ENCODE measurements around the gene SPPL2B.

SPPL2B gene

GRCh38 chr19:2302319-2303210 lies 25.9 kb upstream of the SPPL2B start:
- DNase-seq: no peak

DNA sequence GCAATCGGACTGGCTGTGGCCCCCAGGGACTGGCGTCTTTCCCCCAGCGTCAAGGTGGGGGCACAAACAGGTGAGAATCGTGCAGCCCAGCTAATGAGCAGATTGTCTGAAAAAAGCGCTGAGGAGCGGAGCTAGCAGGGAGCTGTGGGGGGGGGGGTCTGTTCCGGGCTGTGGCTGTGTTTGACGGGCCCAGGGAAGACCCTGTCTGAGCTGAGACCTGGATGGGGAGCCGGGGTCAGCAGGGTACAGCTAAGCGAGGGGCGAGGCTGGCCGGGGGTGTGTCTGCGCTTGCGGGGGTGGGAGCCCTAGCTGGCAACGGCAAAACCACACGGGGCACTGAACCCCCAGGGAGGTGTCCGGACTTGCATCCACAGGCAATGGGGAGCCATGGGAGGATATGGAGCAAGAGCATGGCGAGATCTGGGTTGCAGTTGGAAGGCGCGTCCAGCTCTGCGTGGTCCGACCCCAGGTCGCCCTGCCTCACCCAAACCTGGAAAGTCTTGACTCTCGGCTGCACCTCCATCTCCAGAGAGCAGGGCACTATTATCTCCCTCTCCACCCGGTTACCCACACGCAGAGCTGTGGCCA lies 25.2 kb upstream of the SPPL2B start:
- no peak for DNase-seq

DNA sequence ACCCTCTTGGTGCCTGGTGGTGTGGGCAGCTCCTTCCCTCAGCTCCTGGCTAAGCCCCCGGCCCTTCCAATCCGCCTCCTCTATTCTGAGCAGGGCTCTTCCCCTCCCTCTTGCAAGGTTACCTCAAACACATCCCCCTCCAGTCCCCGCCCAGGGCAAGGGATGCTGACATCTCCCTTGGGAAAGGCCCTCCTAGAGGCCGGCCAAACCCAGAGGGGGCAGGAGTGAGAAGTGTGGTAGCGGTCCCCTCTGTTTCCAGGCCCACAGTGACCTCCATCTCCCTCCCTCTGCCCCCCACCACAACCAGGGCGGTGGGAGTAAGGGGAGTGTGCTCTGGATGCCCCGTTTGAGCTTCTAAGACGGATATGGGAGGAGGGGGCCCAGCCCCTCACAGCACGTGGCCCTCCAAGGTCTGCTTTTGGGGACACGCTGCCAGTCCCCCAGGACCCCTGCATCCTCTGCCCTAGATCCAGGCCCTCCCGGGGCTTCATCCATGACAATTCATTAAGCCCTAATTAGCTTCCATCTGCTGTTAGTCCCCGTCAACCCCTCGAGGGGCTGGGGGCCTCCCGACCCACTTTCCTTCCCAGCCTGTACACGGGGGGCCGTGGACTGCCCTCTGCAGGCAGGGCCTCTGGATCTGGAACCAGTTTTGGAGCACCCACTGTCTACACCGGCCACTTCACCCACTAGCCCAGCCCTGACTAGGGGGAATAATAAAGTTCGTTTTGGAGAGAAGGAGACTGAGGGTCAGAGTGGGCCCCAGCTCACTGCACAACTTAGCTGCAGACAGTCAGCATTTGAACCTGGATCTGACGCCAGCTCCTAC lies 22.8 kb upstream of the SPPL2B start:
- no peak for DNase-seq

DNA sequence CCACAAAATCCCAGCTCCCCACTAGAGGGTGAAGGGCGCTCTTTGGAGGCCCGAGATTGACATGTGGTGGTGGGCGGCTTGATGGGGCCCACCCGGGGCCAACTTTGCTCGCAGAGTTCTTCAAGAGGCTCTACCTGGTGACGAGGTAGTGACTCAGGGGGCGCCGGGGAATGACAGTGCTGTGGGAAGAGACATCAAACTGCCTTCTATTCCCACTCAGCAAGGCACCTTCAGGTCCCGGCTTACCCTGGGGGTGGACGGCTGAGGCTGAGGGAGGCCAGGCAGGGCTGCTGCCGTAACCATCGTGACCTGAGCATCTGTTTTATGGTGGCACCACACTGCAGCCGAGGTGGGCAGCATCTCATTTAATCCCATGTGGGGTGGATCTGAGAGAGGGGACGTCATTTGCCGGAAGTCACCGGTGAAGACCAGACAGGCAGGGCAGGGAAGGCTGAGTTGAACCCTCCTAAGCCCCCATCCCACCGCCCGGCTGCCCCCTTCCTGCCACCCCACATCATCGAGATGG lies 22.1 kb upstream of the SPPL2B start:
- no peak for DNase-seq

GRCh38 chr19:2306971-2307370 lies 21.5 kb upstream of the SPPL2B start:
- DNase-seq: no peak

GRCh38 chr19:2307518-2308012 lies 20.9 kb upstream of the SPPL2B start:
- DNase-seq: no peak

DNA sequence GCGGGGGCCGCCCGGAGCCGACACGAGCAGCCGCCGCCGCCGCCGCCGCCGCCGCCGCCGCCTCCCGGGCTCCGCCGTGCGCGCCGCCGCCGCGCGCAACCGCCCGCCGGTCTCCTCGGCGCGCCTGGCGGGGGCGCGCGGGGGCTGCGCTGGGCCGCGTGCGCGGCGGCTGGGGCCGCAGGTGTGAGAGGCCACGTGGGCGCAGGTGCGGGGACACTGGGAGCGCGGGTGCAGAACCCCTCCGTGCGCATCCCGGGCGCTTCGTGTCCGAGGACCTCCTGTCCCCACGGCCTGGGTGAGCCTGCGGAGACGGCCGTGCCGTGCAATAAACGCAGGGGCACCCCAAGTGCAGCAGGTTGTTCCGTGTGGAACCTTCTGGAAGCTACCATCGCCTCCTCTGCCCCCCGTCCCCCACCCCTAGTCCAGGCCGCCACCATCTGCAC lies 20.3 kb upstream of the SPPL2B start, which contains the start of gene LINGO3:
Gene LINGO3, minus strand, starts transcription at position 41 of the 443 bp plus-strand sequence. CDS start 16,378 bp downstream, outside the sequence.
- no peak for DNase-seq

DNA sequence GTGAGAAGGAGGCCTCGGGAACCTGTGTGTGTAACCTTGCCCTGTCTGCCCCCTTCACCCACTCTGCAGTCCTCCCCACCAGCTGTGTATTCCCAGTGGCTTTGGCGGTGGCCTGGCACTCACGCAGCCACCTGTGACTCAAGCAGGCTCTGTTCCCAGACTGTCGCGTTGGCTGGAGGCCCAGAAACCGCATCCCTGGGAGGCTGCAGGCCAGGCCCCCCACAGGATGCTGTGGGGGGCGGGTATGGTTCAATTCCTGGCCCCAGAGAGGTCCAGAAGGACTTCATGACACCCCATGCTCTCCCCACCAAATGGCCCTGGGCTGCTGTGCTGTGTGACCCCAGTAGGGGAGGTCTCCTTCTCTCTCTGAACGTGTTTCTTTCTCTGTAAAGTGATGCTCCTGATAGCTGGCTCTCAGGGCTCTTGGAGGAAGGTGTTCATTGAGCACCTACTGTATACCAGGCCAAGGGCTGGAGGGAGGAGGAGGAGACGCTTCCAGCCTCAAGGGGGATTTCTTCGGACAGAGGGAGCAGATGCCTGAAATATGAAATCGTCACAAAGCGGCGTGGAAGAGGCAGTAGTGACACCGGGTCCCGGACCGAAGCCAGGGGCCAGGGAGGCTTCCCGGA lies 18.6 kb upstream of the SPPL2B start:
- no peak for DNase-seq

DNA sequence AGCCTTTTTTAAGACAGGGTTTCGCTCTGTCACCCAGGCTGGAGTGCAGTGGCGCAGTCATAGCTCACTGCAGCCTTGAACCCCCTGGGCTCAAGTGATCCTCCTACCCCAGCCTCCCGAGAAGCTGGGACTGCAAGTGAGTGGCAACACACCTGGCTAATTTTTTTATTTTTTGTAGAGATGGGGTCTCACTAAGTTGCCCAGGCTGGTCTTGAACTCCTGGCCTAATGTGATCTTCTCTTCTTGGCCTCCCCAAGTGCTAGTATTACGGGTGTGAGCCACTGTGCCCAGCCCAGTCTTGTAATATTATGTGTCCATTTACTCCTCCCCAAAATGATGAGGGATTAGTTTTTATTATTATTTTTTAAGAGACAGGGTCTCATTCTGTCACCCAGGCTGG lies 17.4 kb upstream of the SPPL2B start:
- DNase-seq: no peak

GRCh38 chr19:2312820-2313501 lies 15.5 kb upstream of the SPPL2B start:
- DNase-seq: no peak

GRCh38 chr19:2315121-2315817 lies 13.2 kb upstream of the SPPL2B start:
- no peak for DNase-seq

GRCh38 chr19:2315818-2316353 lies 12.6 kb upstream of the SPPL2B start:
- peak; percentile 82 for DNase-seq

DNA sequence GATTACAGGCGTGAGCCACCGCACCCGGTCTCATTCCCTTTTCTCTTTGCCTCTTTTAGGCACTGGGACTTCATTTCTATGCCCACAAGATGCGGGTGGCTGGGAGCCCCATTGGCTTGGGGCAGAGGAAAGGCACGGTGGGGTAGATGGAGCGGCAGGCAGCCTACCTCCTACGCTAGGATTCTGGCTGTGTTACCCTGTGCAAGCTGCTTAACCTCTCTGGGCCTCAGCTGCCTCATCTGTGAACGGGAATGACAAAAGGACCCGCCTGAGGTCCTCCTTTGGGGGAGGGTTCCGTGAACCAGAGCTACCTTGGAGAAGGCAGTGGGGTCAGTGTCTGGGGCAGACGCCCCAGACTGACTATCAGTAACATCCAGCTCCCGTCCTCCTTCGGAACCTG lies 11.2 kb upstream of the SPPL2B start:
- DNase-seq: no peak

GRCh38 chr19:2317756-2318155 lies 10.7 kb upstream of the SPPL2B start:
- DNase-seq: no peak

DNA sequence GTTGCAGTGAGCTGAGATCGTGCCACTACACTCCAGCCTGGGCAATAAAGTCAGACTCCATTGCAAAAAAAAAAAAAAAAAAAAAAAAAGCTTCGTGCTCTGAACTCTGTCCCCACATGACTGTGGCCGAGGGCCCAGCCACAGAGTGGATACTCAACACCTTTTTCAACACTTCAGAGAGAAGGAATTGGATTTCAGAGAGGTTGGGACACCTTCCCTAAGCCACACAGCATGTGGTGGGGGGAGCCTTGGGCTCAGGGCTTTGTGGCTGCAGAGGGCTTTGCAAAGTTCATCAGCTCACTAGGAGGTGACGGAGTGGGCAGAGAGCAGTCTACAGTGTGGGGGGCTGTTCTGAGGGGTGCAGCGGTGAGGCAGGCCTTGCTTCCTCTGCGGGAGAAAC lies 9.6 kb upstream of the SPPL2B start:
- DNase-seq: no peak

- DNase-seq: no peak
These were observed 8.9 kb upstream of the SPPL2B start for GRCh38 chr19:2319551-2319950.

GRCh38 chr19:2320049-2320448 lies 8.4 kb upstream of the SPPL2B start:
- no peak for DNase-seq

- no peak for DNase-seq
These were observed 7.5 kb upstream of the SPPL2B start for GRCh38 chr19:2320939-2321338.

DNA sequence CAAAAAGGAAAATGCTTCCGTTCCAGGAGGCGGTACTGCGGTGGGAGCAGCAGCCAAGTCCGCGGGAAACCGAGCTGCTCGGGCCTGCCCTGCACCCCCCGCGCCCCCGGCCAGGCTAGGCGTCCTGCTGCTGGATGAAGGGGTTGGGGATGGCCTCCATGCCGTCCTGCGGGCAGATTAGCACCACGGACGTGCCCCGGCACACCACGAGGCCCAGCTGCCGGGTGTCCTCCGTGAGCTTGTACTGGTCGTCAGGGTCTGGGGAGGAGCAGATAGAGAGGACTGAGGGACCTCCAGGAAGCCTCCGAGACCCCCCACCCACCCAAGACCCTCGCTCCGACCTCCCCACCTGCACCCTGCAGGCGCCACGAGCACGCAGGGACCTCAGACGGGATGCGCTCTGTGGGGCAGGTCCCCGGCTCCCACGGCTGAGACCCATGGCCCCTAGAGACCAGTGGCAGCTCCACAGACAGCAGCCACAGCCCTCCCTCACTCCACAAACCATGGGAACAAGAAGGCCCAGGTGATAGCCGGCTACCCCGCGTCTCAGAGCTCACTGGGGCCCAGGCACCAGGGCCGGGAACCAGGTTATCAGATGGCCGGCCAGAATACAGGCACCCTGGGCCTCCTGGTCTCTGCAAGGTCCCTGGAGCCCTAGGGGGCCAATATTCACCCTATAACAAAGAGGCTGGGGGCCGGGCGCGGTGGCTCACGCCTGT lies 6.8 kb upstream of the SPPL2B start:
- DNase-seq: no peak

- DNase-seq: no peak
These were observed 4.8 kb upstream of the SPPL2B start for GRCh38 chr19:2323707-2324106.

Data from islet precursor cell (in vitro differentiated cells).